H9 (cell line): ENCODE measurements around the gene FN1. TPM values are rescaled to one million over a fixed set of nuclear protein-coding genes. Genes with fewer than 3 reads are reported as not detected.
"Not testable (repeated sequence)": the region's sequence is repeated elsewhere in the genome, so short reads cannot be mapped to it uniquely, and the experiment has no call there.

Source experiments
- DNase-seq: peaks from one replicate; pipeline ENCODE4 v3.0.0-alpha.2; 2017
- H2AFZ ChIP-seq: one replicate; pipeline ENCODE4 v1.6.1; 2013; ENCODE audit warnings: mild to moderate bottlenecking, low read length, control low read depth, moderate library complexity
- H2AK5ac ChIP-seq: 2 replicates; pipeline ENCODE4 v1.6.1; 2013; ENCODE audit warnings: low read length, control low read depth, mixed read lengths; ENCODE audit not compliant: insufficient read length
- H2BK120ac ChIP-seq: one replicate; pipeline ENCODE4 v1.6.1; 2013; ENCODE audit warnings: low read depth, mild to moderate bottlenecking, low read length, control low read depth, inconsistent platforms; ENCODE audit not compliant: poor library complexity, severe bottlenecking
- H2BK12ac ChIP-seq: 2 replicates; pipeline ENCODE4 v1.6.1; 2013; ENCODE audit warnings: low read length, control low read depth, mixed read lengths, low read depth; ENCODE audit not compliant: insufficient read length
- H2BK15ac ChIP-seq: 2 replicates; pipeline ENCODE4 v1.6.1; 2013; ENCODE audit warnings: low read depth, low read length, control low read depth
- H2BK20ac ChIP-seq: one replicate; pipeline ENCODE4 v1.6.1; 2013; ENCODE audit warnings: low read depth, mild to moderate bottlenecking, low read length, control low read depth, inconsistent platforms; ENCODE audit not compliant: poor library complexity, severe bottlenecking
- H2BK5ac ChIP-seq: 2 replicates; pipeline ENCODE4 v1.6.1; 2013; ENCODE audit warnings: low read length, control low read depth, mixed read lengths; ENCODE audit not compliant: insufficient read length
- H3K14ac ChIP-seq: 2 replicates; pipeline ENCODE4 v1.6.1; 2013; ENCODE audit warnings: low read length, control low read depth; ENCODE audit not compliant: insufficient read depth
- H3K18ac ChIP-seq: 2 replicates; pipeline ENCODE4 v1.6.1; 2013; ENCODE audit warnings: low read depth, mild to moderate bottlenecking, mixed read lengths, low read length, control low read depth; ENCODE audit not compliant: insufficient read length
- H3K23ac ChIP-seq: 2 replicates; pipeline ENCODE4 v1.6.1; 2013; ENCODE audit warnings: low read length, control low read depth, mixed read lengths, low read depth; ENCODE audit not compliant: insufficient read length
- H3K23me2 ChIP-seq: 2 replicates; pipeline ENCODE4 v1.6.1; 2013; ENCODE audit warnings: low read depth, mild to moderate bottlenecking, mixed read lengths, low read length, control low read depth; ENCODE audit not compliant: insufficient read length, poor library complexity, severe bottlenecking
- H3K27ac ChIP-seq: 2 replicates; pipeline ENCODE4 v1.5.1; 2013; ENCODE audit warnings: low read length, control low read depth, mixed read lengths, low read depth; ENCODE audit not compliant: insufficient read length
- H3K27me3 ChIP-seq: 2 replicates; pipeline ENCODE4 v1.6.1; 2013; ENCODE audit warnings: low read length, control low read depth, inconsistent platforms; ENCODE audit not compliant: insufficient read depth
- H3K4ac ChIP-seq: 2 replicates; pipeline ENCODE4 v1.6.1; 2013; ENCODE audit warnings: low read depth, mild to moderate bottlenecking, control low read depth, inconsistent platforms, low read length, moderate library complexity
- H3K4me1 ChIP-seq: 2 replicates; pipeline ENCODE4 v1.6.1; 2013; ENCODE audit warnings: low read length, control low read depth, inconsistent platforms; ENCODE audit not compliant: insufficient read depth
- H3K4me2 ChIP-seq: 2 replicates; pipeline ENCODE4 v1.6.1; 2013; ENCODE audit warnings: low read length, control low read depth, mixed read lengths; ENCODE audit not compliant: insufficient read length, insufficient read depth
- H3K56ac ChIP-seq: 2 replicates; pipeline ENCODE4 v1.6.1; 2013; ENCODE audit warnings: low read depth, mild to moderate bottlenecking, mixed read lengths, low read length, control low read depth; ENCODE audit not compliant: insufficient read length
- H3K79me1 ChIP-seq: 2 replicates; pipeline ENCODE4 v1.6.1; 2013; ENCODE audit warnings: low read depth, mild to moderate bottlenecking, moderate library complexity, low read length, control low read depth, inconsistent platforms; ENCODE audit not compliant: insufficient read depth, poor library complexity, severe bottlenecking
- H3K79me2 ChIP-seq: 2 replicates; pipeline ENCODE4 v1.6.1; 2013; ENCODE audit warnings: low read length, control low read depth, inconsistent platforms; ENCODE audit not compliant: insufficient read depth
- H3K9ac ChIP-seq: 2 replicates; pipeline ENCODE4 v1.6.1; 2013; ENCODE audit warnings: low read length, control low read depth, mixed read lengths; ENCODE audit not compliant: insufficient read length; ENCODE audit errors: extremely low read depth
- H3K9me3 ChIP-seq: one replicate; pipeline ENCODE4 v1.6.1; 2013; ENCODE audit warnings: low read depth, low read length, inconsistent platforms; ENCODE audit not compliant: control insufficient read depth
- H3T11ph ChIP-seq: one replicate; pipeline ENCODE4 v1.6.1; 2013; ENCODE audit warnings: mild to moderate bottlenecking, low read length, control low read depth, inconsistent platforms
- H4K20me1 ChIP-seq: one replicate; pipeline ENCODE4 v1.6.1; 2013; ENCODE audit not compliant: control insufficient read depth, insufficient read length, insufficient read depth
- H4K5ac ChIP-seq: 2 replicates; pipeline ENCODE4 v1.6.1; 2013; ENCODE audit warnings: low read depth, mild to moderate bottlenecking, mixed read lengths, low read length, control low read depth; ENCODE audit not compliant: insufficient read length
- H4K8ac ChIP-seq: replicated peaks from 2 replicates; pipeline ENCODE4 v1.6.1; 2013; ENCODE audit warnings: low read length, control low read depth, mixed read lengths, low read depth; ENCODE audit not compliant: insufficient read length
- H4K91ac ChIP-seq: 2 replicates; pipeline ENCODE4 v1.6.1; 2013; ENCODE audit warnings: low read depth, mild to moderate bottlenecking, moderate library complexity, mixed read lengths, low read length, control low read depth; ENCODE audit not compliant: insufficient read length
- H3K27ac Mint-ChIP-seq, 3 experiments: 2 replicates in 2 of 3; 3 replicates in 1 of 3; pipeline ENCODE4 v1.8.0; 2020 to 2021; ENCODE audit warnings: mixed read lengths in 3 of 3, mild to moderate bottlenecking in 1 of 3, moderate library complexity in 1 of 3
- H3K27me3 Mint-ChIP-seq: 2 replicates; pipeline ENCODE4 v1.8.0; 2021; ENCODE audit warnings: low read depth, mild to moderate bottlenecking, moderate library complexity, mixed read lengths
- H3K36me3 Mint-ChIP-seq, 3 experiments: 2 replicates in 2 of 3; 3 replicates in 1 of 3; pipeline ENCODE4 v1.8.0; 2020 to 2021; ENCODE audit warnings: low read depth in 3 of 3, mixed read lengths in 3 of 3; ENCODE audit not compliant: insufficient read depth in 1 of 3
- H3K4me1 Mint-ChIP-seq, 2 experiments: 2 replicates each; pipeline ENCODE4 v1.8.0; 2020; ENCODE audit warnings: mixed read lengths in 2 of 2
- H3K4me3 Mint-ChIP-seq, 2 experiments: 2 replicates in 1 of 2; 3 replicates in 1 of 2; pipeline ENCODE4 v1.8.0; 2020 to 2021; ENCODE audit warnings: mild to moderate bottlenecking in 2 of 2, mixed read lengths in 2 of 2, moderate library complexity in 1 of 2
- H3K9me3 Mint-ChIP-seq, 2 experiments: 2 replicates in 1 of 2; 3 replicates in 1 of 2; pipeline ENCODE4 v1.8.0; 2020; ENCODE audit warnings: mild to moderate bottlenecking in 2 of 2, mixed read lengths in 2 of 2, moderate library complexity in 1 of 2
- WGBS: extraction: QIAGEN DNeasy Blood & Tissue Kit; methylation state at CpG from one replicate; pipeline ENCODE4 v1.1.7; 2013; ENCODE audit warnings: missing lambda C conversion rate, low lambda C conversion rate, mixed read lengths; ENCODE audit not compliant: insufficient read length; ENCODE audit errors: extremely low coverage; 5-methylcytosine and 5-hydroxymethylcytosine counted together
- total RNA-seq: library from RNA; stranded (reverse); gene quantifications from 2 replicates; pipeline ENCODE4 v1.2.1, GENCODE V29; 2021
- TF ChIP-seq, protein P1 (sequence below): fragments of 200-600 bp; sonication (generic); conservative IDR thresholded peaks from 3 replicates; pipeline ENCODE4 v1.8.0; 2021; ENCODE audit warnings: antibody characterized with exemption, mild to moderate bottlenecking

FN1 gene
- total RNA-seq, 1 experiment from 2014 or later: 56.0 TPM

- Mint-ChIP-seq H3K4me3 (no peak overlapping the region), H3K27ac (no peak overlapping the region), H3K4me1 (no peaks in the 10 kb centered on the region), H3K9me3 (no peaks in the 10 kb centered on the region), H3K27me3 (no peaks in the 10 kb centered on the region), H3K36me3 (peaks cover 13 to 48% (median 32%) of the 10 kb centered on the region in 3 experiments; a peak in 6 of 7 replicates)
- H3T11ph ChIP-seq: no peak overlapping the region
- H3K27ac ChIP-seq: no peak overlapping the region
- H3K27me3 ChIP-seq: no peaks in the 10 kb centered on the region
- H3K23me2 ChIP-seq: no peaks in the 10 kb centered on the region
- no CpG with 5 or more reads among the region's 2 CpGs for WGBS
- H2BK120ac ChIP-seq: no peak overlapping the region
- H3K4ac ChIP-seq: no peak overlapping the region
- H3K23ac ChIP-seq: no peak overlapping the region
- no peak overlapping the region for H4K8ac ChIP-seq
- no peak overlapping the region for H3K56ac ChIP-seq
- no peaks in the 10 kb centered on the region for H3K9me3 ChIP-seq
- no peaks in the 10 kb centered on the region for H3K79me2 ChIP-seq
- no peak overlapping the region for H2BK20ac ChIP-seq
- no peak overlapping the region for H2BK5ac ChIP-seq
- H2AFZ ChIP-seq: no peak overlapping the region
- no peaks in the 10 kb centered on the region for H3K79me1 ChIP-seq
- no peak overlapping the region for H2AK5ac ChIP-seq
- H2BK12ac ChIP-seq: no peak overlapping the region
- DNase-seq: no peak
- no peak overlapping the region for H2BK15ac ChIP-seq
- no peak overlapping the region for H3K9ac ChIP-seq
- H3K4me1 ChIP-seq: no peaks in the 10 kb centered on the region
- H4K5ac ChIP-seq: no peak overlapping the region
- no peak overlapping the region for H3K18ac ChIP-seq
- no peaks in the 10 kb centered on the region for H4K20me1 ChIP-seq
- no peak overlapping the region for H3K14ac ChIP-seq
- no peak overlapping the region for H3K4me2 ChIP-seq
- no peak overlapping the region for H4K91ac ChIP-seq
- TF ChIP-seq, protein P1, sequence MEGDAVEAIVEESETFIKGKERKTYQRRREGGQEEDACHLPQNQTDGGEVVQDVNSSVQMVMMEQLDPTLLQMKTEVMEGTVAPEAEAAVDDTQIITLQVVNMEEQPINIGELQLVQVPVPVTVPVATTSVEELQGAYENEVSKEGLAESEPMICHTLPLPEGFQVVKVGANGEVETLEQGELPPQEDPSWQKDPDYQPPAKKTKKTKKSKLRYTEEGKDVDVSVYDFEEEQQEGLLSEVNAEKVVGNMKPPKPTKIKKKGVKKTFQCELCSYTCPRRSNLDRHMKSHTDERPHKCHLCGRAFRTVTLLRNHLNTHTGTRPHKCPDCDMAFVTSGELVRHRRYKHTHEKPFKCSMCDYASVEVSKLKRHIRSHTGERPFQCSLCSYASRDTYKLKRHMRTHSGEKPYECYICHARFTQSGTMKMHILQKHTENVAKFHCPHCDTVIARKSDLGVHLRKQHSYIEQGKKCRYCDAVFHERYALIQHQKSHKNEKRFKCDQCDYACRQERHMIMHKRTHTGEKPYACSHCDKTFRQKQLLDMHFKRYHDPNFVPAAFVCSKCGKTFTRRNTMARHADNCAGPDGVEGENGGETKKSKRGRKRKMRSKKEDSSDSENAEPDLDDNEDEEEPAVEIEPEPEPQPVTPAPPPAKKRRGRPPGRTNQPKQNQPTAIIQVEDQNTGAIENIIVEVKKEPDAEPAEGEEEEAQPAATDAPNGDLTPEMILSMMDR: no peak
Observed at GRCh38 chr2:215360596-215360995, 75.3 kb downstream of the FN1 start.

- not testable (repeated sequence) for H2AFZ ChIP-seq, H2BK20ac ChIP-seq, DNase-seq, H3K23ac ChIP-seq, H3K27me3 ChIP-seq, H3K9me3 Mint-ChIP-seq, H3K4me1 Mint-ChIP-seq, H3K27ac ChIP-seq, H4K5ac ChIP-seq, H3K27ac Mint-ChIP-seq, H3K56ac ChIP-seq, H3K79me1 ChIP-seq, H3K9me3 ChIP-seq, H3K4me1 ChIP-seq, H3K14ac ChIP-seq, H4K20me1 ChIP-seq, H3K23me2 ChIP-seq, H3K9ac ChIP-seq, H3K4ac ChIP-seq, H3K27me3 Mint-ChIP-seq, H4K91ac ChIP-seq, H2BK15ac ChIP-seq, H2BK120ac ChIP-seq, H2AK5ac ChIP-seq, H2BK12ac ChIP-seq, H3K4me3 Mint-ChIP-seq, H4K8ac ChIP-seq, H3K4me2 ChIP-seq, H3K79me2 ChIP-seq, H2BK5ac ChIP-seq, H3T11ph ChIP-seq, H3K18ac ChIP-seq
- H3K36me3 Mint-ChIP-seq: peaks cover 10 to 43% (median 27%) of the 10 kb centered on the region in 3 experiments; a peak in 6 of 7 replicates
- WGBS: no CpG with 5 or more reads among the region's 3 CpGs
Observed at GRCh38 chr2:215360059-215360458, 75.8 kb downstream of the FN1 start.
